Measurements from ENCODE around the gene GNA14. TPM values are rescaled to one million over a fixed set of nuclear protein-coding genes. Genes with fewer than 3 reads are reported as not detected.

Gene GNA14
- total and polyA plus RNA-seq, 2 of the 8 experiments (the other 6 are each of a cell fraction or from before 2014, with no cell fraction given): 3.4 to 6.3 TPM

DNA sequence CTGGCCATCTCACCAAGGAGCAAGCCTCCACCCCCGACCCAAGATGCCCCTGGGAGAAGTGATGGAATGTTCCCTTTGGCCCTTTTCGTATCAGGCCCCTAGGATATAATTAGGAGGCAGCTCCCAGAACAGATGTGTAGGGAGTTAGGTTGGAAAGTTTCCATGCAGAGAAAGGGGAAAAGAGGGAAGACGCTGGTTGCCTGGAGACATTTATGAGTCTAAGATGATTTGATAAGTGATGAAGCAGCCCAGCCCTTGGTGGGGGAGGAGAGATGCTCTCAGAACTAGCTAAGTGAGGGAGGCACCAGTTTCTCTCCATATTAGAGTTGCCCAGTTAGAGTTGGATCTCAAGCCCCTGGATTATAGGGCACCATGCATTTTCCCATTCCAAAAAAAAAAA, 137.5 kb downstream of the GNA14 start (continued):
- TF ChIP-seq EGR1 (IDR thresholded peaks at IDR 0.05; ENCODE audit: borderline replicate concordance, low read depth, low read length): no peak
- TF ChIP-seq JUND (IDR thresholded peaks at IDR 0.05; ENCODE audit: low read length): no peak
- TF ChIP-seq SIX5 (IDR thresholded peaks at IDR 0.05; ENCODE audit: low read depth, low read length): no peak
- no peak for TF ChIP-seq BACH1 (IDR thresholded peaks at IDR 0.05; ENCODE audit: low read length)
- TF ChIP-seq MAFK (IDR thresholded peaks at IDR 0.05; ENCODE audit: low read depth, low read length): no peak
- TF ChIP-seq YY1 (IDR thresholded peaks at IDR 0.05; ENCODE audit: low read depth, low read length): no peak

All from H1 (cell line).